Erythroblast (primary cell): ENCODE measurements around the gene MBP.

Experiments
- GATA1 ChIP-seq: IDR thresholded peaks from 2 replicates; pipeline ENCODE4 v1.6.1; 2011; ENCODE audit warnings: low read depth, mild to moderate bottlenecking, control low read depth, low read length, moderate library complexity
- POLR2A ChIP-seq: IDR thresholded peaks from 2 replicates; pipeline ENCODE4 v1.6.1; 2011; ENCODE audit warnings: mild to moderate bottlenecking, low read length

DNA sequence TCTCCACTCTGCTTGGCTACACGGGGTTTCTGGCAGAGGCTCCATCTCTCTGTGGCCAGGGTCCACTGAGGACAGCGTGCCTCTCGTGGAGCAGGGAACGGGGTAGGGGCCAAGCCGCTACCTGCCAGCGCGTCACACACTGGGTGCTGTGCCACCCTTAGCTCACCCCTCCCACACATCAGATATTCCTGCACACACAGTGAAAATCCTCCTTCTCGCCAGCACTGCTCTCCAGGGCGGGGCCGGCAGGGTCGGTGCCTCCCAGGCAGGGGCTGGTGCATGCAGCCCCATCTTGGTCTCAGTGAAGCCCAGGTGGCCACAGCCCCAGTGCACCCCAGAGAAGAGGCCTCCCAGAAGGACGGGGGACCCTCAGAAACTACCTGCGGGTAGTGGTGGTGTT, 124.6 kb downstream of the MBP start:
- no peak for TF ChIP-seq POLR2A
- no peak for TF ChIP-seq GATA1
